Measurements from ENCODE around the gene SIGLEC15.

DNA sequence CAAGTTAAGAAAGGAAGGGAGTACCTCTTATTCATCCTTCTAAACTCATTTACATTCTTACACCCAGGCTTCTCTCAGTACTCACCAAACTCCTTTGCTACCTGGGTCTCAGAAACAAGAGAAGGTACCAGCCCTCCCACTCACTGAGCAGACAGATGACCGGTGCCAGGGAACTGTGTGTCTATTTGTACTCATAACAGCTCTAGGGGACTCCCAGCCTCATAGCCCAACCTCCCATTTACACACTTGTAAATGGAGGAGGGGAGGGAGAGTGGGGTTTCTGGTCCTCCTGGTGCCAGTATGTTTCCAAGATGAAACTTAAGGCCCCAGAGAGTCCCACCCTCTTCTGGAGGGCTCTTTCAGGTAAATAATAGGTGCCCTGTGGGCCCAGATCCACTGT lies 42.8 kb upstream of the SIGLEC15 start:
- TF ChIP-seq, protein P1, sequence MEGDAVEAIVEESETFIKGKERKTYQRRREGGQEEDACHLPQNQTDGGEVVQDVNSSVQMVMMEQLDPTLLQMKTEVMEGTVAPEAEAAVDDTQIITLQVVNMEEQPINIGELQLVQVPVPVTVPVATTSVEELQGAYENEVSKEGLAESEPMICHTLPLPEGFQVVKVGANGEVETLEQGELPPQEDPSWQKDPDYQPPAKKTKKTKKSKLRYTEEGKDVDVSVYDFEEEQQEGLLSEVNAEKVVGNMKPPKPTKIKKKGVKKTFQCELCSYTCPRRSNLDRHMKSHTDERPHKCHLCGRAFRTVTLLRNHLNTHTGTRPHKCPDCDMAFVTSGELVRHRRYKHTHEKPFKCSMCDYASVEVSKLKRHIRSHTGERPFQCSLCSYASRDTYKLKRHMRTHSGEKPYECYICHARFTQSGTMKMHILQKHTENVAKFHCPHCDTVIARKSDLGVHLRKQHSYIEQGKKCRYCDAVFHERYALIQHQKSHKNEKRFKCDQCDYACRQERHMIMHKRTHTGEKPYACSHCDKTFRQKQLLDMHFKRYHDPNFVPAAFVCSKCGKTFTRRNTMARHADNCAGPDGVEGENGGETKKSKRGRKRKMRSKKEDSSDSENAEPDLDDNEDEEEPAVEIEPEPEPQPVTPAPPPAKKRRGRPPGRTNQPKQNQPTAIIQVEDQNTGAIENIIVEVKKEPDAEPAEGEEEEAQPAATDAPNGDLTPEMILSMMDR (IDR thresholded peaks at IDR 0.05; ENCODE audit: low read depth, low read length), result no peak
- TF ChIP-seq EZH2phosphoT487 (IDR thresholded peaks at IDR 0.05; ENCODE audit: low read depth), result no peak
